HEK293 (cell line): ENCODE measurements around the gene TYRO3.

Experiments
- BCL11A ChIP-seq: fragments of 450-650 bp; formaldehyde crosslinking; IDR thresholded peaks from 2 replicates; pipeline ENCODE4 v1.5.1; 2016; ENCODE audit warnings: low read depth, missing biosample characterization, missing genetic modification characterization
- GLI4 ChIP-seq: fragments of 450-650 bp; formaldehyde crosslinking; IDR thresholded peaks from 2 replicates; pipeline ENCODE4 v1.5.1; 2016; ENCODE audit warnings: missing biosample characterization, missing genetic modification characterization
- SP2 ChIP-seq: fragments of 450-650 bp; formaldehyde crosslinking; IDR thresholded peaks from 2 replicates; pipeline ENCODE4 v1.5.1; 2016; ENCODE audit warnings: missing biosample characterization, missing genetic modification characterization
- ZBTB1 ChIP-seq: fragments of 450-650 bp; formaldehyde crosslinking; IDR thresholded peaks from 2 replicates; pipeline ENCODE4 v1.5.1; 2016; ENCODE audit warnings: missing biosample characterization, missing genetic modification characterization
- ZBTB17 ChIP-seq: fragments of 450-650 bp; formaldehyde crosslinking; IDR thresholded peaks from 2 replicates; pipeline ENCODE4 v1.5.1; 2016; ENCODE audit warnings: missing biosample characterization, missing genetic modification characterization
- ZFP37 ChIP-seq: fragments of 450-650 bp; formaldehyde crosslinking; IDR thresholded peaks from 2 replicates; pipeline ENCODE4 v1.5.1; 2016; ENCODE audit warnings: missing biosample characterization, missing genetic modification characterization
- ZNF133 ChIP-seq: fragments of 450-650 bp; formaldehyde crosslinking; IDR thresholded peaks from 2 replicates; pipeline ENCODE4 v1.5.1; 2016; ENCODE audit warnings: missing biosample characterization, missing genetic modification characterization
- ZNF19 ChIP-seq: fragments of 450-650 bp; formaldehyde crosslinking; IDR thresholded peaks from 2 replicates; pipeline ENCODE4; 2016; ENCODE audit warnings: missing biosample characterization, missing genetic modification characterization, low read depth
- ZNF202 ChIP-seq: fragments of 450-650 bp; formaldehyde crosslinking; IDR thresholded peaks from 2 replicates; pipeline ENCODE4 v1.5.1; 2016; ENCODE audit warnings: missing biosample characterization, missing genetic modification characterization, borderline replicate concordance
- ZNF266 ChIP-seq: fragments of 450-650 bp; formaldehyde crosslinking; IDR thresholded peaks from 2 replicates; pipeline ENCODE4 v1.5.1; 2016; ENCODE audit warnings: missing biosample characterization, missing genetic modification characterization, low read depth
- ZNF354C ChIP-seq: fragments of 450-650 bp; formaldehyde crosslinking; IDR thresholded peaks from 2 replicates; pipeline ENCODE4 v1.5.1; 2016; ENCODE audit warnings: missing biosample characterization, missing genetic modification characterization, low read depth, borderline replicate concordance
- ZNF404 ChIP-seq: fragments of 450-650 bp; formaldehyde crosslinking; IDR thresholded peaks from 2 replicates; pipeline ENCODE4 v1.5.1; 2017; ENCODE audit warnings: missing biosample characterization, missing genetic modification characterization
- ZNF433 ChIP-seq: fragments of 450-650 bp; formaldehyde crosslinking; IDR thresholded peaks from 2 replicates; pipeline ENCODE4 v1.5.1; 2016; ENCODE audit warnings: missing biosample characterization, missing genetic modification characterization, low read depth
- ZNF501 ChIP-seq: fragments of 450-650 bp; formaldehyde crosslinking; IDR thresholded peaks from 2 replicates; pipeline ENCODE4 v1.5.1; 2016; ENCODE audit warnings: missing biosample characterization, missing genetic modification characterization
- ZNF580 ChIP-seq: fragments of 450-650 bp; formaldehyde crosslinking; IDR thresholded peaks from 2 replicates; pipeline ENCODE4 v1.5.1; 2016; ENCODE audit warnings: missing biosample characterization, missing genetic modification characterization
- ZNF600 ChIP-seq: fragments of 450-650 bp; formaldehyde crosslinking; IDR thresholded peaks from 2 replicates; pipeline ENCODE4 v1.5.1; 2016; ENCODE audit warnings: missing biosample characterization, missing genetic modification characterization
- ZNF629 ChIP-seq: fragments of 450-650 bp; formaldehyde crosslinking; IDR thresholded peaks from 2 replicates; pipeline ENCODE4 v1.5.1; 2017; ENCODE audit warnings: missing biosample characterization, missing genetic modification characterization
- ZNF701 ChIP-seq: fragments of 450-650 bp; formaldehyde crosslinking; IDR thresholded peaks from 2 replicates; pipeline ENCODE4 v1.5.1; 2016; ENCODE audit warnings: missing biosample characterization, missing genetic modification characterization
- ZNF747 ChIP-seq: fragments of 450-650 bp; formaldehyde crosslinking; IDR thresholded peaks from 2 replicates; pipeline ENCODE4 v1.5.1; 2016; ENCODE audit warnings: missing biosample characterization, missing genetic modification characterization
- ZNF785 ChIP-seq: fragments of 450-650 bp; formaldehyde crosslinking; IDR thresholded peaks from 2 replicates; pipeline ENCODE4 v1.5.1; 2016; ENCODE audit warnings: missing biosample characterization, missing genetic modification characterization
- ZNF843 ChIP-seq: fragments of 450-650 bp; formaldehyde crosslinking; IDR thresholded peaks from 2 replicates; pipeline ENCODE4 v1.5.1; 2016; ENCODE audit warnings: missing biosample characterization, missing genetic modification characterization
- ZSCAN16 ChIP-seq: fragments of 450-650 bp; formaldehyde crosslinking; IDR thresholded peaks from 2 replicates; pipeline ENCODE4 v1.5.1; 2016; ENCODE audit warnings: missing biosample characterization, missing genetic modification characterization
- TF ChIP-seq, protein P1 (sequence below): fragments of 450-650 bp; IDR thresholded peaks from 2 replicates; pipeline ENCODE4 v1.5.1; 2018; ENCODE audit warnings: missing biosample characterization, mild to moderate bottlenecking, missing genetic modification characterization
- TF ChIP-seq, protein P2 (sequence below): fragments of 450-650 bp; formaldehyde crosslinking; IDR thresholded peaks from 2 replicates; pipeline ENCODE4 v1.5.1; 2016; ENCODE audit warnings: missing biosample characterization, missing genetic modification characterization
- TF ChIP-seq, protein P3 (sequence below): fragments of 450-650 bp; formaldehyde crosslinking; IDR thresholded peaks from 2 replicates; pipeline ENCODE4 v1.5.1; 2017; ENCODE audit warnings: missing biosample characterization, mild to moderate bottlenecking, missing genetic modification characterization, moderate library complexity
- TF ChIP-seq, protein P4 (sequence below): fragments of 450-650 bp; formaldehyde crosslinking; IDR thresholded peaks from 2 replicates; pipeline ENCODE4 v1.5.1; 2016; ENCODE audit warnings: missing biosample characterization, missing genetic modification characterization
- TF ChIP-seq, protein P5 (sequence below): fragments of 450-650 bp; formaldehyde crosslinking; IDR thresholded peaks from 2 replicates; pipeline ENCODE4 v1.5.1; 2016; ENCODE audit warnings: missing biosample characterization, missing genetic modification characterization
- TF ChIP-seq, protein P6 (sequence below): fragments of 450-650 bp; formaldehyde crosslinking; conservative IDR thresholded peaks from 2 replicates; pipeline ENCODE4 v1.5.1; 2016; ENCODE audit warnings: low read depth, missing biosample characterization, missing genetic modification characterization

Gene TYRO3

GRCh38 chr15:41513506-41514227 lies 45.3 kb upstream of the TYRO3 start, which contains the start of gene LTK (continued):
- TF ChIP-seq, protein P1, sequence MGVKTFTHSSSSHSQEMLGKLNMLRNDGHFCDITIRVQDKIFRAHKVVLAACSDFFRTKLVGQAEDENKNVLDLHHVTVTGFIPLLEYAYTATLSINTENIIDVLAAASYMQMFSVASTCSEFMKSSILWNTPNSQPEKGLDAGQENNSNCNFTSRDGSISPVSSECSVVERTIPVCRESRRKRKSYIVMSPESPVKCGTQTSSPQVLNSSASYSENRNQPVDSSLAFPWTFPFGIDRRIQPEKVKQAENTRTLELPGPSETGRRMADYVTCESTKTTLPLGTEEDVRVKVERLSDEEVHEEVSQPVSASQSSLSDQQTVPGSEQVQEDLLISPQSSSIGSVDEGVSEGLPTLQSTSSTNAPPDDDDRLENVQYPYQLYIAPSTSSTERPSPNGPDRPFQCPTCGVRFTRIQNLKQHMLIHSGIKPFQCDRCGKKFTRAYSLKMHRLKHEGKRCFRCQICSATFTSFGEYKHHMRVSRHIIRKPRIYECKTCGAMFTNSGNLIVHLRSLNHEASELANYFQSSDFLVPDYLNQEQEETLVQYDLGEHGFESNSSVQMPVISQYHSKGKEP (tag by site-specific recombination): no peak
- TF ChIP-seq BCL11A (tag by site-specific recombination) (no peak), ZNF19 (no peak), GLI4 (tag by site-specific recombination) (no peak), ZNF600 (peak; percentile 67; the same call in 1 of the 2 replicates), SP2 (tag by site-specific recombination) (peak; percentile 71), ZNF701 (tag by site-specific recombination) (no peak), ZNF266 (tag by site-specific recombination) (no peak), ZNF404 (tag by site-specific recombination) (no peak), ZNF202 (tag by site-specific recombination) (no peak), ZBTB17 (tag by site-specific recombination) (no peak; the same call in 1 of the 2 replicates), ZNF629 (tag by site-specific recombination) (no peak), ZNF354C (no peak), ZBTB1 (tag by site-specific recombination) (no peak), ZNF747 (no peak), ZNF785 (tag by site-specific recombination) (no peak), ZFP37 (tag by site-specific recombination) (no peak), ZNF501 (no peak), ZNF133 (tag by site-specific recombination) (no peak), ZNF433 (tag by site-specific recombination) (no peak), ZSCAN16 (no peak), ZNF580 (tag by site-specific recombination) (no peak), ZNF843 (tag by site-specific recombination) (no peak)
- TF ChIP-seq, protein P2, sequence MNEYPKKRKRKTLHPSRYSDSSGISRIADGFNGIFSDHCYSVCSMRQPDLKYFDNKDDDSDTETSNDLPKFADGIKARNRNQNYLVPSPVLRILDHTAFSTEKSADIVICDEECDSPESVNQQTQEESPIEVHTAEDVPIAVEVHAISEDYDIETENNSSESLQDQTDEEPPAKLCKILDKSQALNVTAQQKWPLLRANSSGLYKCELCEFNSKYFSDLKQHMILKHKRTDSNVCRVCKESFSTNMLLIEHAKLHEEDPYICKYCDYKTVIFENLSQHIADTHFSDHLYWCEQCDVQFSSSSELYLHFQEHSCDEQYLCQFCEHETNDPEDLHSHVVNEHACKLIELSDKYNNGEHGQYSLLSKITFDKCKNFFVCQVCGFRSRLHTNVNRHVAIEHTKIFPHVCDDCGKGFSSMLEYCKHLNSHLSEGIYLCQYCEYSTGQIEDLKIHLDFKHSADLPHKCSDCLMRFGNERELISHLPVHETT (tag by site-specific recombination): no peak
- TF ChIP-seq, protein P3, sequence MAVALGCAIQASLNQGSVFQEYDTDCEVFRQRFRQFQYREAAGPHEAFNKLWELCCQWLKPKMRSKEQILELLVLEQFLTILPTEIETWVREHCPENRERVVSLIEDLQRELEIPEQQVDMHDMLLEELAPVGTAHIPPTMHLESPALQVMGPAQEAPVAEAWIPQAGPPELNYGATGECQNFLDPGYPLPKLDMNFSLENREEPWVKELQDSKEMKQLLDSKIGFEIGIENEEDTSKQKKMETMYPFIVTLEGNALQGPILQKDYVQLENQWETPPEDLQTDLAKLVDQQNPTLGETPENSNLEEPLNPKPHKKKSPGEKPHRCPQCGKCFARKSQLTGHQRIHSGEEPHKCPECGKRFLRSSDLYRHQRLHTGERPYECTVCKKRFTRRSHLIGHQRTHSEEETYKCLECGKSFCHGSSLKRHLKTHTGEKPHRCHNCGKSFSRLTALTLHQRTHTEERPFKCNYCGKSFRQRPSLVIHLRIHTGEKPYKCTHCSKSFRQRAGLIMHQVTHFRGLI: no peak
- TF ChIP-seq, protein P4, sequence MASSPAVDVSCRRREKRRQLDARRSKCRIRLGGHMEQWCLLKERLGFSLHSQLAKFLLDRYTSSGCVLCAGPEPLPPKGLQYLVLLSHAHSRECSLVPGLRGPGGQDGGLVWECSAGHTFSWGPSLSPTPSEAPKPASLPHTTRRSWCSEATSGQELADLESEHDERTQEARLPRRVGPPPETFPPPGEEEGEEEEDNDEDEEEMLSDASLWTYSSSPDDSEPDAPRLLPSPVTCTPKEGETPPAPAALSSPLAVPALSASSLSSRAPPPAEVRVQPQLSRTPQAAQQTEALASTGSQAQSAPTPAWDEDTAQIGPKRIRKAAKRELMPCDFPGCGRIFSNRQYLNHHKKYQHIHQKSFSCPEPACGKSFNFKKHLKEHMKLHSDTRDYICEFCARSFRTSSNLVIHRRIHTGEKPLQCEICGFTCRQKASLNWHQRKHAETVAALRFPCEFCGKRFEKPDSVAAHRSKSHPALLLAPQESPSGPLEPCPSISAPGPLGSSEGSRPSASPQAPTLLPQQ (tag by site-specific recombination): 0 out of 2 replicates have a peak, but pooled peaks have one; percentile 42
- TF ChIP-seq, protein P5, sequence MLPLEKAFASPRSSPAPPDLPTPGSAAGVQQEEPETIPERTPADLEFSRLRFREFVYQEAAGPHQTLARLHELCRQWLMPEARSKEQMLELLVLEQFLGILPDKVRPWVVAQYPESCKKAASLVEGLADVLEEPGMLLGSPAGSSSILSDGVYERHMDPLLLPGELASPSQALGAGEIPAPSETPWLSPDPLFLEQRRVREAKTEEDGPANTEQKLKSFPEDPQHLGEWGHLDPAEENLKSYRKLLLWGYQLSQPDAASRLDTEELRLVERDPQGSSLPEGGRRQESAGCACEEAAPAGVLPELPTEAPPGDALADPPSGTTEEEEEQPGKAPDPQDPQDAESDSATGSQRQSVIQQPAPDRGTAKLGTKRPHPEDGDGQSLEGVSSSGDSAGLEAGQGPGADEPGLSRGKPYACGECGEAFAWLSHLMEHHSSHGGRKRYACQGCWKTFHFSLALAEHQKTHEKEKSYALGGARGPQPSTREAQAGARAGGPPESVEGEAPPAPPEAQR (tag by site-specific recombination): no peak
- TF ChIP-seq, protein P6, sequence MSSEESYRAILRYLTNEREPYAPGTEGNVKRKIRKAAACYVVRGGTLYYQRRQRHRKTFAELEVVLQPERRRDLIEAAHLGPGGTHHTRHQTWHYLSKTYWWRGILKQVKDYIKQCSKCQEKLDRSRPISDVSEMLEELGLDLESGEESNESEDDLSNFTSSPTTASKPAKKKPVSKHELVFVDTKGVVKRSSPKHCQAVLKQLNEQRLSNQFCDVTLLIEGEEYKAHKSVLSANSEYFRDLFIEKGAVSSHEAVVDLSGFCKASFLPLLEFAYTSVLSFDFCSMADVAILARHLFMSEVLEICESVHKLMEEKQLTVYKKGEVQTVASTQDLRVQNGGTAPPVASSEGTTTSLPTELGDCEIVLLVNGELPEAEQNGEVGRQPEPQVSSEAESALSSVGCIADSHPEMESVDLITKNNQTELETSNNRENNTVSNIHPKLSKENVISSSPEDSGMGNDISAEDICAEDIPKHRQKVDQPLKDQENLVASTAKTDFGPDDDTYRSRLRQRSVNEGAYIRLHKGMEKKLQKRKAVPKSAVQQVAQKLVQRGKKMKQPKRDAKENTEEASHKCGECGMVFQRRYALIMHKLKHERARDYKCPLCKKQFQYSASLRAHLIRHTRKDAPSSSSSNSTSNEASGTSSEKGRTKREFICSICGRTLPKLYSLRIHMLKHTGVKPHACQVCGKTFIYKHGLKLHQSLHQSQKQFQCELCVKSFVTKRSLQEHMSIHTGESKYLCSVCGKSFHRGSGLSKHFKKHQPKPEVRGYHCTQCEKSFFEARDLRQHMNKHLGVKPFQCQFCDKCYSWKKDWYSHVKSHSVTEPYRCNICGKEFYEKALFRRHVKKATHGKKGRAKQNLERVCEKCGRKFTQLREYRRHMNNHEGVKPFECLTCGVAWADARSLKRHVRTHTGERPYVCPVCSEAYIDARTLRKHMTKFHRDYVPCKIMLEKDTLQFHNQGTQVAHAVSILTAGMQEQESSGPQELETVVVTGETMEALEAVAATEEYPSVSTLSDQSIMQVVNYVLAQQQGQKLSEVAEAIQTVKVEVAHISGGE (tag by site-specific recombination): peak; percentile 62; the same call in 1 of the 2 replicates
